GM21619 (cell line): Measurements from ENCODE around the gene WDR7.

Source experiments
- ATAC-seq: cut with Tn5 transposase; IDR thresholded peaks from one replicate; pipeline ENCODE4 v1.9.1; 2021; ENCODE audit not compliant: unreplicated experiment

WDR7 gene

GRCh38 chr18:56650944-56651770 is at the start of gene WDR7:
Gene WDR7, plus strand, starts transcription at chr18:56651359. Its CDS starts 21,157 bp downstream, at chr18:56672516.
- ATAC-seq = peak; percentile 95

DNA sequence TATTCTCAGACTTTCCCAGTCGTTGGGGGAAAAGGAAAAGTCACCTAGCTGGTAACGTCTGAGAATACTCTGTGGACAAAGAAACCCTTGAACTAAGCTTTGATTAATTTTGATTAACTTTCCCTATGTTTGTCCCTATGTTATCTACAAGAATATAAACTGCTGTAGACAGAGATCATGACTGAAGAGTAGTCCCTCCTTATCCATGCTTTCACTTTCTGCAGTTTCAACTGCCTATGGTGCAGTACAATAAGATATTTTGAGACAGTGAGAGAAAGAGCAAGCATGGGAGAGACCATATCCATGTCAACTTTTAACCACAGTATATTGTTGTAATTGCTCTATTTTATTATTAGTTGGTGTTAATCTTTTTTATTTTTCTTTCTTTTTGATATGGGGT is 44.5 kb upstream of the WDR7 start:
- no peak for ATAC-seq

DNA sequence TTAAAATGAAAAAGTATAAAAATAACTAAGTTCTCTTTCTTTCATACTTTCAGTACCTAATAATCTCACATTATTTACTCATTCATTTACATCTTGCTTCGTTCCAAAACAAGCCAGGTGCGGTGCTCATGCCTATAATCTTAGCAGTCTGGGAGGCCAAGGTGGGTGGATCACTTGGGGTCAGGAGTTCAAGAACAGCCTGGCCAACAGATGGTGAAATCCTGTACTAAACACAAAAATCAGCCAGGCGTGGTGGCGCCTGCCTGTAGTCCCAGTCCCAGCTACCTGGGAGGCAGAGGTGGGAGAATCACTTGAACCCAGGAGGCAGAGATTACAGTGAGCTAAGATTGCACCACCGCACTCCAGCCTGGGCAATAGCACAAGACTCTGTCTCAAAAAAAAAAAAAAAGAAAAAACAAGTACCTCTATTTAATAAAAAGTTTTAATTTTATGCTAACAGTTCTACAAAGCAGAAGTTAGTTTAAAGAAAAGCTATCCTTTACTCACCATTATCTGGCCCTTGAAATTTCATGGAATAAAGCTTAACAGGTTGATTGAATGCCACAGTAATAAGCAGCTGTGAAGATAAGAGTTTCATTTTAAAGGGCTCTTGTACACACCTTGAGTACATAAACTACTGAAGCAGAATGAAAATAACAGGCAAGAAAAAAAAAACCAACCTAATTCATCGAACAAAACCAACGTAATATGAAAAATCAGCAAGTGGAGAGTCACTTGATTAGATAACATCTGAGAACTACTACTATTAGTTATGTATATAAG is 35.2 kb upstream of the WDR7 start:
- ATAC-seq = no peak

DNA sequence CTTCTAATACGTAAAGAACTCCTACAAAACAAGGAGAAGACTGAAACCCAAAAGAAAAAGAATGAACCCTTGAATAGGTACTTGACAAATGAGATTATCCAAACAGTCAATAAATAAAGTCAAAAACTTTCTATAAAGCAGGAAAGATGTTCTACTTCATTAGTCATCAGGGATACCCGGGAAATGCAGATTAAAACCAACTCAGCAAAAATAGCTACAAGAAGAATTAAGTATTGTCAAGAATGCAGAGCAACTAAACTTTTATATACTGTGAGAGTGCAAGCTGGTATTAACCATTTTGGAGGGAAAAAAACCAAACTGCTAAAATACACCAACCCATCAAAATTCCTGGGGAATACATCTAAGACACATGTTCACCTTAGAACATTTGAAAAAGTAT is 23.2 kb upstream of the WDR7 start:
- ATAC-seq = no peak

- no peak for ATAC-seq
Observed at GRCh38 chr18:56632070-56633022, 18.8 kb upstream of the WDR7 start.

DNA sequence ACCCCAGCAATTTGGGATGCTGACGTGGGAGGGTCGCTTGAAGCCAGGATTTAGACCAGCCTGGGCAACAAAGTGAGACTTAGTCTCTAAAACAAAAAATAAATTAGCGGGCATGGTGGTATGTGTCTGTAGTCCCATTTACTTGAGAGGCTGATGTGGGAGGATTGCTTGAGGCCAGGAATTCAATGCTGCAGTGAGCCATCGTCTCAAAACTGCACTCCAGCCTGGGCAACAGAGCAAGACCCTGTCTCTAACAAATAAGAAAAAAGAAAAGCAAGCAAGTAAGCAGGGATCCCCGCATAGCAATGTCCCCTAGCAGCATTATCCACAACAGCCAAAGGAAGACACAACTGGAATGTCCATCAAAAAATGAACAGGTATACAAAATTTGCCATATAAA is 16.2 kb upstream of the WDR7 start:
- ATAC-seq = no peak

- no peak for ATAC-seq
Observed at GRCh38 chr18:56637176-56637575, 14.0 kb upstream of the WDR7 start.

GRCh38 chr18:56637711-56638231 is 13.4 kb upstream of the WDR7 start:
- ATAC-seq = peak; percentile 10

DNA sequence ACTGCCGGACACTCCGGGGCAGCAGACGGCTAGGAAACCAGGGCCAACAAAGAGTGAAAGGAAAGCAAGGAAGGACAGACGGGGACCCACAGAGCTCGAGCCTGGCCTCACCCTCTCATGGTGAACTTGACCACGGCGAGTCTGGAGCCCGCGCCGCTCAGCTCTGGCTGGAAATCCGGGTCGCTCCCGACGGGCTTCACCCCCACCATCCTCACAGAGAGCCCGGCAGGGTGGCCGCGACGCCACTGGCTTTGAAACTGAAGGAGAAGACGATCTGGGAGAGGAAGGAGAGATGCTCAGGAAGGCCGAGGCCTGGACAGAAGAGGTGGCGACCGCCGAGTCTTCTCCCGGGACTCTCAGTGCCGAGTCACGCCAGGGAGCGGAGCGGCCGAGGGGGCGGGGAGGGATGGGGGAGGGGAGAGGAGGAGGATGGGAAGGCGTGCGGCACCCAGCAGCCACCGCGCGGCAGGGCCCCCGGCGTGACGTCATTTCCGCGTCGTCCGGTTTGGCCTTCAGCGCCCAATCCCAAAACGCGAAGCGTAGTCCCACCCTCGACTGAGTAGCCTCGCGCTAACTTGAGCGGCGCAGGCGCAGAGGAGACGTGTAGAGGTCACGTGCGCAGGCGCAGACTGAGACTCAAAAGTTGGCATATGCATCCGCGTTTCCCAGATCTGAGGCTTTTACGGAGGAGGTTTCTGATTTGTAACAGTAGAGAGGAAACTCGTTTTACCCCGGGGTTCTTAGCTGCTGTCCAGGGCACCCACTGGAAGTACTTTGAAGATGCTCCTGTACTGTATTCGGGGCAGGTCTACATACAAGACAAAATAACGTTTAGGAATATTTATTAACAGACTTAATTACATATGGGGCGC is 12.7 kb upstream of the WDR7 start, which contains the start of gene TXNL1:
TXNL1 (minus strand) TSS at position 361 of the 872 bp plus-strand sequence; CDS start at position 209, 152 bp downstream.
- peak; percentile 94 for ATAC-seq

DNA sequence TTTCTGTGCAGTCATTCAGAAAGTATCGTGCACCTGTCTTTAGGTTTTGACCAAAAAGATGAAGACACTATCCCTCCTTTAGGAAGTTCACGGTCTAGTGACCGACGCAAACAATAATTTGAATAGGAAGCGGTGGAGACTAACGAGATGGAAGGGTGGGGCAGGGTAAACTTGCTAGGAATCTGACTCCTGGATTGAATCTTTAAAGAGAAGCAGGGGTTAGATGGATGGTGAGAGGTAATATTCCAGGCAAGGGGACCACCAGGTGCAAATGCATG is 12.1 kb upstream of the WDR7 start:
- ATAC-seq = peak; percentile 6

DNA sequence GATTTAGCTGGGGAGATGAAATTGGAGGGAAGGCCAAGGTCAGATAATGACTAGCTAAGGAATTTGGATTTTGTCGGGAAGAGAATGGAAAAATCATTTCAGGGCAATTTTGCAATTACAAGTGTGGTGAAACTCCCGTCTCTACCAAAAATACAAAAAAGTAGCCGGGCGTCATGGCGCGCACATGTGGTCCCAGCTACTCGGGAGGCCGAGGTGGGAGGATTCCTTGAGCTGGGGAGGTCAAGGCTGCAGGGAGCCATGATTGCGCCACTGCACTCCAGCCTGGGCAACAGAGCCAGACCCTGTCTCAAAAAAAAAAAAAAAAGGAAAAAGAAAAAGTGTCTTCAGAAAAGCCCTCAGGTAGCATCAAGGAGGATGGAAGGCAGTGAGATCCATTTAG is 11.6 kb upstream of the WDR7 start:
- ATAC-seq = no peak

GRCh38 chr18:56641714-56642337 is 9.3 kb upstream of the WDR7 start:
- no peak for ATAC-seq

- no peak for ATAC-seq
Observed at GRCh38 chr18:56643381-56643780, 7.8 kb upstream of the WDR7 start.

GRCh38 chr18:56645415-56646016 is 5.6 kb upstream of the WDR7 start:
- no peak for ATAC-seq

- ATAC-seq = no peak
Observed at GRCh38 chr18:56647071-56647470, 4.1 kb upstream of the WDR7 start.

DNA sequence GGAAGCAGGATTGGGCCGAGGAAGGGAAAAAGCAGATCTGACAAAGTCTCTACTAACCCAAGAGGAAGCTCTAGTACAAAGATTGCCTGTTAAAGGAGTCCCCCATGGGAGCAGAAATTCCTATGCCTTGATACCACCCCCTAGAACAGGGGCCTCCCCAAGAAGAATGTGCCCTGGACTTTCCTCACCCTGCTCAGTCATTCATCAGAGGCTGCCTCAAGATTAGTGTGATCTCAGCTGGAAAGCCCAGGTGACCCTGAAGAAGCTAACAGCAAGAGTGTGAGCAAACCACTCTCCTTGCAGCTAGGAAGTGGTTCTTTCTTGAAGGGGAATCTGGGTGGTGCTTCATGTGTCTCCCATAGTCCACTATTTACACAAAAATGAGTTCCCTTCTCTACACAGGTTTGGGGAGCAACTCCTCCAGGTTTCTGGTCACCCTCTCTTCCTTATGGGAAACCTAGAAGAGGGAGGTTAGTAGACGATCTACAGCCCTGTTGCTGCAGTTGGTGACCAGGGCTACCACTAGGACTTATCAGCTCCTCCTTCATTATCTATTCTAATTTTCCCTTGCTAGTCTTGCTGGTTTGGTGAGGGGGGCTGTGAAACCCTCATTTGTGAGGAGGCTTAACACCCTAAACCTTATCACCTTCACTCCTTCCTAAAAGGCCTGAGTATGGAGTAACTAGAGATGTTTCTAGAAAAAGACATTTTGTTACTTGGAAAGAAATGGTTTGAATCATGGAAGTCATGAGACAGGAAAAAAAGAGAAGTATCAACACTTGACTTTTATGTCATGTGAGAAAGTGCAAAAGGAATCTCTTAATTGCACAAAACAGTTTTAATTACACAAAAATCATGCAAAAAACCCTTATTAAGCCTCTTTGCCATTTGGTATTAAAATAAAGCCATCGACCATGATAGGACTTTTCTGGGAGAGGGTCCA is 2.9 kb upstream of the WDR7 start:
- no peak for ATAC-seq

GRCh38 chr18:56649996-56650395 is 1.2 kb upstream of the WDR7 start:
- ATAC-seq = no peak

DNA sequence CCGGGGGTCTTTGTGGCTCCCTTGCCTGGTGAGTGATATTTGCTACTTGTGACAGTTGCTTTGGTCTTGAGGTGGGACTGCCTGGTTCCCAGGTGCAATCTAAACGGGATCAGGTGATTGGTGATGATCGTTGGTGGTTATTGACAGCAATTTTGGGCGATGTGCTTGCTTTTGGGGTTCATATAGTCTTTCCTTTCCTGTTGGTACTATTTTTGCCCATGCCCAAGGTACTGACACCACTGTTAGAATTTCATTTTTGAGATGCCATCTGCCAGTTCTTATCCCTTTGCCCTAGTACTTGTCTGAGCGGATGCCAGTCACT is 573 bp downstream of the WDR7 start:
- no peak for ATAC-seq
